Measurements from ENCODE around the gene TTN. TPM values are rescaled to one million over a fixed set of nuclear protein-coding genes. Genes with fewer than 3 reads are reported as not detected.

Gene TTN
- total and polyA plus RNA-seq, 2 of the 8 experiments (the other 6 are each of a cell fraction or from before 2014, with no cell fraction given): 0.30 to 9.7 TPM

DNA sequence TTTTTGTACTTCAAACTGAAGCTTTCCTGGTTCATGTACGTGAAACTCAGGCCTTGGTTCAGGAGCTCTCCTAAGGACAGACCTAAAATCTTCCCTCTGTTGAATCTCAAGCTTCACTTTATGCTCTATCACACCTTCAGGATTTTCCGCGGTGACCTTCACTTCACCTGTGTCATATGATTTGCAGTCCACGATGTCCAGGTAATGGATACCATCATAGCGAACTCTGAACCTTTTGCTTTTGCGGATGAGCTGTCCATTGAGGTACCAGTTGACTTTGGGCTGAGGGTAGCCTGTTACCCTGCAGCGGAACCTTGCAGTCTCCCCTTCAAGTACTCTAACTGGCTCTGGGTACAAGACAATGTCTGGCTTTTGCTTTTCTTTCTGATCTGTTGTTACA lies 31.2 kb downstream of the TTN start:
- no peak overlapping the region for H4K91ac ChIP-seq (replicated peaks; ENCODE audit: insufficient read length, low read length)
- no peak for TF ChIP-seq YY1 (IDR thresholded peaks at IDR 0.05; ENCODE audit: low read depth, low read length)
- TF ChIP-seq ZNF274 (IDR thresholded peaks at IDR 0.05; ENCODE audit: borderline replicate concordance, extremely low read depth, low read length): no peak
- no peak for TF ChIP-seq CTBP2 (IDR thresholded peaks at IDR 0.05; ENCODE audit: borderline replicate concordance, insufficient read depth, insufficient read length, low read length)
- TF ChIP-seq MAFK (IDR thresholded peaks at IDR 0.05; ENCODE audit: low read depth, low read length): no peak
- H3K56ac ChIP-seq (replicated peaks; ENCODE audit: insufficient read length, low read depth, low read length): no peak overlapping the region
- no peak overlapping the region for H2BK12ac ChIP-seq (ENCODE audit: low read depth, low read length)
- no peaks in the 10 kb centered on the region for H4K20me1 ChIP-seq (replicated peaks in 1 of 2; ENCODE audit: control insufficient read depth in 1 of 2, insufficient read depth in 2 of 2, low read length in 2 of 2)
- H4K5ac ChIP-seq (ENCODE audit: insufficient read length, low read depth, low read length): no peak overlapping the region
- no peak overlapping the region for H4K8ac ChIP-seq (ENCODE audit: extremely low read depth, insufficient read depth, low read length)
- H3K4me1 ChIP-seq (replicated peaks in 1 of 4; ENCODE audit: control insufficient read depth in 3 of 4, insufficient read depth in 4 of 4, low read length in 3 of 4): no peaks in the 10 kb centered on the region
- no peaks in the 10 kb centered on the region for H3K23me2 ChIP-seq (ENCODE audit: low read depth, low read length)
- peaks cover 0 to 4% (median 2%) of the 10 kb centered on the region in 4 experiments; a peak in 3 of 8 replicates for H3K36me3 ChIP-seq (ENCODE audit: control insufficient read depth in 2 of 4, insufficient read depth in 4 of 4, low read length in 3 of 4)
- no peak overlapping the region for H3K27ac ChIP-seq (ENCODE audit: low read depth, low read length)
- no peak overlapping the region for H2BK5ac ChIP-seq (ENCODE audit: low read depth, low read length)
- H3K9me3 ChIP-seq (ENCODE audit: insufficient read depth in 2 of 2, low read depth in 1 of 2, low read length in 1 of 2): no peaks in the 10 kb centered on the region
- POLR2A ChIA-PET (ENCODE audit: partially characterized antibody): no interaction called here
- no peak overlapping the region for H3K18ac ChIP-seq (ENCODE audit: extremely low read depth, low read length)
- H3K4ac ChIP-seq (replicated peaks; ENCODE audit: insufficient read length, low read depth, low read length): no peak overlapping the region
- no peak overlapping the region for H2BK20ac ChIP-seq (ENCODE audit: low read length)
- H2BK120ac ChIP-seq (replicated peaks; ENCODE audit: low read depth, low read length): no peak overlapping the region
- no peak overlapping the region for H2BK15ac ChIP-seq (ENCODE audit: low read length)
- no peak overlapping the region for H2AFZ ChIP-seq (ENCODE audit: low read length)
- CTCF ChIA-PET (ENCODE audit: partially characterized antibody): interaction anchor here (1.6 to 3.2 kb wide), 3 partner anchors 10 to 19 kb away, joined by 5 to 11 read pairs (median 6); no protein-coding TSS in a partner anchor
- H3K27me3 ChIP-seq (replicated peaks in 1 of 4; ENCODE audit: control insufficient read depth in 3 of 4, extremely low read depth in 1 of 4, insufficient read depth in 3 of 4, low read length in 3 of 4): no peaks in the 10 kb centered on the region
- H3K14ac ChIP-seq (ENCODE audit: insufficient read length): no peak overlapping the region
- FAIRE-seq (no peak), DNase-seq (ENCODE audit: low read depth in 1 of 2, low spot score in 2 of 2) (no peak)
- 92% methylated on average over 7 of the region's 7 CpGs; no CpG with 5 or more reads in 1 of the 2 experiments for WGBS, 2 experiments (ENCODE audit: extremely low coverage in 1 of 2, insufficient coverage in 1 of 2, insufficient read length in 1 of 2, insufficient replicate concordance in 2 of 2, low coverage in 1 of 2, low lambda C conversion rate in 2 of 2, missing lambda C conversion rate in 1 of 2)
- no peak overlapping the region for H2AK5ac ChIP-seq (ENCODE audit: low read depth, low read length)
- no peaks in the 10 kb centered on the region for H3K79me1 ChIP-seq (ENCODE audit: low read depth, low read length)
- H3K23ac ChIP-seq (ENCODE audit: insufficient read length): no peak overlapping the region
- no peak overlapping the region for H3K4me3 ChIP-seq (ENCODE audit: extremely low read depth in 1 of 4, insufficient read depth in 2 of 4, low read depth in 3 of 4, low read length in 4 of 4)
- no peaks in the 10 kb centered on the region for H3K79me2 ChIP-seq (ENCODE audit: control insufficient read depth in 1 of 2, insufficient read depth in 2 of 2, low read length in 2 of 2)
- no peak overlapping the region for H3K9ac ChIP-seq (replicated peaks in 1 of 4; ENCODE audit: extremely low read depth in 1 of 4, low read depth in 3 of 4, low read length in 3 of 4)
- no peak overlapping the region for H3K4me2 ChIP-seq (ENCODE audit: insufficient read depth in 1 of 2, low read depth in 2 of 2, low read length in 2 of 2)

All from H1 (cell line).